Neural cell (in vitro differentiated cells): ENCODE results near the gene PIGC. TPM values are rescaled to one million over a fixed set of nuclear protein-coding genes. Genes with fewer than 3 reads are reported as not detected.

Experiments used
- H2AFZ ChIP-seq: fragments of 200-600, 300-800 bp; sonication (generic), shearing (Covaris generic); 2 replicates; pipeline ENCODE4 v1.6.0; 2014; ENCODE audit warnings: low read depth, mild to moderate bottlenecking, antibody characterized with exemption, low read length, moderate library complexity
- H3F3A ChIP-seq: fragments of 200-600 bp; shearing (Covaris generic); 2 replicates; pipeline ENCODE4 v1.6.1; 2016; ENCODE audit warnings: mild to moderate bottlenecking, moderate library complexity, mixed read lengths, antibody characterized with exemption, low read length; ENCODE audit not compliant: insufficient read depth, poor library complexity, severe bottlenecking
- H3K27ac ChIP-seq: fragments of 200-600, 300-800 bp; sonication (generic), shearing (Covaris generic); 2 replicates; pipeline ENCODE4 v1.5.1; 2014; ENCODE audit warnings: mild to moderate bottlenecking, low read length, moderate library complexity
- H3K27me3 ChIP-seq: fragments of 300-800, 200-600 bp; sonication (generic), shearing (Covaris generic); 2 replicates; pipeline ENCODE4 v1.6.0; 2014; ENCODE audit warnings: mild to moderate bottlenecking, low read depth, low read length, moderate library complexity; ENCODE audit not compliant: insufficient read depth
- H3K36me3 ChIP-seq: fragments of 300-800, 200-600 bp; sonication (generic), shearing (Covaris generic); 2 replicates; pipeline ENCODE4 v1.5.1; 2014; ENCODE audit warnings: mild to moderate bottlenecking, antibody characterized with exemption, low read length, moderate library complexity; ENCODE audit not compliant: insufficient read depth
- H3K4me2 ChIP-seq: fragments of 300-800, 200-600 bp; sonication (generic), shearing (Covaris generic); 2 replicates; pipeline ENCODE4 v1.6.0; 2014; ENCODE audit warnings: mild to moderate bottlenecking, low read length
- H3K4me3 ChIP-seq: fragments of 300-800, 200-600 bp; sonication (generic), shearing (Covaris generic); 2 replicates; pipeline ENCODE4 v1.5.1; 2014; ENCODE audit warnings: mild to moderate bottlenecking, low read length, moderate library complexity
- H3K79me2 ChIP-seq: fragments of 200-600 bp; shearing (Covaris generic); replicated peaks from 2 replicates; pipeline ENCODE4 v1.6.0; 2014; ENCODE audit warnings: mild to moderate bottlenecking, low read length, moderate library complexity; ENCODE audit not compliant: insufficient read depth
- H3K9ac ChIP-seq: fragments of 300-800, 200-600 bp; sonication (generic), shearing (Covaris generic); 2 replicates; pipeline ENCODE4 v1.6.1; 2016; ENCODE audit warnings: mild to moderate bottlenecking, low read length, mixed read lengths
- H3K9me2 ChIP-seq: fragments of 200-600 bp; shearing (Covaris generic); 2 replicates; pipeline ENCODE4 v1.6.1; 2016; ENCODE audit warnings: mild to moderate bottlenecking, low read length, mixed read lengths; ENCODE audit not compliant: insufficient read depth
- H3K9me3 ChIP-seq: fragments of 200-600, 300-800 bp; sonication (generic), shearing (Covaris generic); 2 replicates; pipeline ENCODE4 v1.6.1; 2016; ENCODE audit warnings: mild to moderate bottlenecking, mixed run types, low read length, moderate library complexity, mixed read lengths
- H4K20me1 ChIP-seq: fragments of 200-600 bp; shearing (Covaris generic); 2 replicates; pipeline ENCODE4 v1.6.1; 2016; ENCODE audit warnings: mild to moderate bottlenecking, mixed run types; ENCODE audit not compliant: insufficient read depth
- EP300 ChIP-seq: fragments of 450-650 bp; conservative IDR thresholded peaks from 2 replicates; pipeline ENCODE4 v1.6.1; 2014; ENCODE audit warnings: antibody characterized with exemption, mild to moderate bottlenecking, moderate library complexity; ENCODE audit not compliant: poor library complexity, severe bottlenecking
- EZH2 ChIP-seq: fragments of 200-600, 300-800 bp; shearing (Covaris generic), sonication (generic); IDR thresholded peaks from 2 replicates; pipeline ENCODE4 v1.6.1; 2014; ENCODE audit warnings: antibody characterized with exemption, low read length, borderline replicate concordance, mild to moderate bottlenecking; ENCODE audit not compliant: insufficient read depth, poor library complexity, severe bottlenecking
- MXI1 ChIP-seq: fragments of 450-650 bp; conservative IDR thresholded peaks from 2 replicates; pipeline ENCODE4 v1.6.1; 2014; ENCODE audit warnings: antibody characterized with exemption, mild to moderate bottlenecking; ENCODE audit not compliant: poor library complexity, severe bottlenecking
- POLR2AphosphoS5 ChIP-seq: IDR thresholded peaks from 2 replicates; pipeline ENCODE4 v1.6.1; 2012
- RAD21 ChIP-seq: fragments of 450-650 bp; conservative IDR thresholded peaks from 2 replicates; pipeline ENCODE4 v1.6.1; 2014; ENCODE audit warnings: antibody characterized with exemption, mild to moderate bottlenecking, moderate library complexity
- SMC3 ChIP-seq: fragments of 450-650 bp; conservative IDR thresholded peaks from 2 replicates; pipeline ENCODE4 v1.6.1; 2014; ENCODE audit warnings: antibody characterized with exemption, mild to moderate bottlenecking, moderate library complexity; ENCODE audit not compliant: poor library complexity
- TAF1 ChIP-seq: IDR thresholded peaks from 2 replicates; pipeline ENCODE4 v1.6.1; 2012; ENCODE audit warnings: low read depth
- polyA plus RNA-seq: library from polyadenylated mRNA; depleted of rRNA; stranded (reverse); fragments of >200 nt; gene quantifications from 2 replicates; pipeline ENCODE4 v1.2.3, GENCODE V29; 2014
- TF ChIP-seq, protein P1 (sequence below): fragments of 450-650 bp; IDR thresholded peaks from 2 replicates; pipeline ENCODE4 v1.5.1; 2014; ENCODE audit warnings: antibody characterized with exemption, mild to moderate bottlenecking, moderate library complexity; ENCODE audit not compliant: poor library complexity, severe bottlenecking
- TF ChIP-seq, protein P2 (sequence below): IDR thresholded peaks from 2 replicates; pipeline ENCODE4 v1.6.1; 2012; ENCODE audit warnings: borderline replicate concordance

Gene PIGC
- polyA plus RNA-seq, 1 donor from 2014 or later, result 69.3 TPM

DNA sequence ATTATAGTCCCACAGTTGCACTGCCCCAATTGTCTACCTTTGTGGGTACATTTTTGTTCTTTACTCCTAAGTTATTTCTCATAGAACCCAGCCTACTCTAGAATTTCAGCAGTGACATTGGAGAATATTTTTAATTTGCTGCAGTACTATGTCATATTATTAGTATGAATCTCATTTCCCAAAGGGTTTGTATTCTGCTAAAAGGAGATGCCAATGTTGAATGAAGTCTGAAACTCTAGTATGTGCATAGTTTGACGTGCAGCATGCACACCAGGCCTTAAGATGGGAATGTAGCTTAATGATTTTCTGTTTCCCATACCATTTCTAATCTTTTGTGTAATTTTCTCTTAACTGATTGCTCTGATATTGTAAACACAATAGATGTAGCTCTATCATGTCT is 33.8 kb downstream of the PIGC start:
- H3K27ac ChIP-seq, result no peak overlapping the region
- H3K9me2 ChIP-seq, result no peaks in the 10 kb centered on the region
- H2AFZ ChIP-seq, result no peak overlapping the region

DNA sequence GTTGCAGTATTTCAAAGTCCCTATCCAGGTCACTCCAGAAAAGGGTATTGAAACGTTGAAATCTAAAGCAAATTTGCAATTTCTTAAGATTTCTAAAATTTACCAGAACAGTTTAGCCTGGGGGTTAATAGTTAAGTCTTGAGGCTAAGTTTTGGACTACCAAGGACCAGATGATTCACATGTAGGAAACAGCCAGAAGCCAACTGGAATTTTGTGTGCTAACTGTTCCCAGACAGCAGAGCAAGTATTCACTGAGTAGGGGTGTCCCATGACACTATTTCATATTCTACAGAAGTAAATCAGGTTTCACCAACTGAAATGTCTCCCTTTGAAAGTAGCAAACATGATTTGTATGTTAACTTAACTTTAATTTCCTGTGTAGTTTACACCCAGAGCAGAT is 34.9 kb downstream of the PIGC start:
- no peaks in the 10 kb centered on the region for H3K9me3 ChIP-seq
- no peaks in the 10 kb centered on the region for H3F3A ChIP-seq
- no peak overlapping the region for H3K27ac ChIP-seq
- no peak overlapping the region for H3K4me3 ChIP-seq
- no peaks in the 10 kb centered on the region for H3K36me3 ChIP-seq
- no peaks in the 10 kb centered on the region for H3K27me3 ChIP-seq
- no peaks in the 10 kb centered on the region for H3K9me2 ChIP-seq
- H3K4me2 ChIP-seq, result no peak overlapping the region
- H3K9ac ChIP-seq, result no peak overlapping the region
- H3K79me2 ChIP-seq, result no peaks in the 10 kb centered on the region
- no peak for TF ChIP-seq EZH2
- TF ChIP-seq POLR2AphosphoS5, result no peak
- no peak for TF ChIP-seq MXI1
- TF ChIP-seq, protein P1, sequence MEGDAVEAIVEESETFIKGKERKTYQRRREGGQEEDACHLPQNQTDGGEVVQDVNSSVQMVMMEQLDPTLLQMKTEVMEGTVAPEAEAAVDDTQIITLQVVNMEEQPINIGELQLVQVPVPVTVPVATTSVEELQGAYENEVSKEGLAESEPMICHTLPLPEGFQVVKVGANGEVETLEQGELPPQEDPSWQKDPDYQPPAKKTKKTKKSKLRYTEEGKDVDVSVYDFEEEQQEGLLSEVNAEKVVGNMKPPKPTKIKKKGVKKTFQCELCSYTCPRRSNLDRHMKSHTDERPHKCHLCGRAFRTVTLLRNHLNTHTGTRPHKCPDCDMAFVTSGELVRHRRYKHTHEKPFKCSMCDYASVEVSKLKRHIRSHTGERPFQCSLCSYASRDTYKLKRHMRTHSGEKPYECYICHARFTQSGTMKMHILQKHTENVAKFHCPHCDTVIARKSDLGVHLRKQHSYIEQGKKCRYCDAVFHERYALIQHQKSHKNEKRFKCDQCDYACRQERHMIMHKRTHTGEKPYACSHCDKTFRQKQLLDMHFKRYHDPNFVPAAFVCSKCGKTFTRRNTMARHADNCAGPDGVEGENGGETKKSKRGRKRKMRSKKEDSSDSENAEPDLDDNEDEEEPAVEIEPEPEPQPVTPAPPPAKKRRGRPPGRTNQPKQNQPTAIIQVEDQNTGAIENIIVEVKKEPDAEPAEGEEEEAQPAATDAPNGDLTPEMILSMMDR, result no peak
- H2AFZ ChIP-seq, result no peak overlapping the region
- no peaks in the 10 kb centered on the region for H4K20me1 ChIP-seq

More for the DNA sequence above, 33.8 kb downstream of the PIGC start:
- Histone ChIP-seq H3K27me3 (no peaks in the 10 kb centered on the region), H3K4me3 (no peak overlapping the region), H3K9me3 (no peaks in the 10 kb centered on the region), H3K79me2 (no peaks in the 10 kb centered on the region), H3K9ac (no peak overlapping the region), H3K4me2 (no peak overlapping the region), H3F3A (no peaks in the 10 kb centered on the region), H4K20me1 (no peaks in the 10 kb centered on the region), H3K36me3 (no peaks in the 10 kb centered on the region)
- TF ChIP-seq EP300 (no peak), RAD21 (no peak), SMC3 (no peak), POLR2AphosphoS5 (no peak), MXI1 (no peak), EZH2 (no peak), TAF1 (no peak)
- TF ChIP-seq, protein P1, result no peak
- TF ChIP-seq, protein P2, sequence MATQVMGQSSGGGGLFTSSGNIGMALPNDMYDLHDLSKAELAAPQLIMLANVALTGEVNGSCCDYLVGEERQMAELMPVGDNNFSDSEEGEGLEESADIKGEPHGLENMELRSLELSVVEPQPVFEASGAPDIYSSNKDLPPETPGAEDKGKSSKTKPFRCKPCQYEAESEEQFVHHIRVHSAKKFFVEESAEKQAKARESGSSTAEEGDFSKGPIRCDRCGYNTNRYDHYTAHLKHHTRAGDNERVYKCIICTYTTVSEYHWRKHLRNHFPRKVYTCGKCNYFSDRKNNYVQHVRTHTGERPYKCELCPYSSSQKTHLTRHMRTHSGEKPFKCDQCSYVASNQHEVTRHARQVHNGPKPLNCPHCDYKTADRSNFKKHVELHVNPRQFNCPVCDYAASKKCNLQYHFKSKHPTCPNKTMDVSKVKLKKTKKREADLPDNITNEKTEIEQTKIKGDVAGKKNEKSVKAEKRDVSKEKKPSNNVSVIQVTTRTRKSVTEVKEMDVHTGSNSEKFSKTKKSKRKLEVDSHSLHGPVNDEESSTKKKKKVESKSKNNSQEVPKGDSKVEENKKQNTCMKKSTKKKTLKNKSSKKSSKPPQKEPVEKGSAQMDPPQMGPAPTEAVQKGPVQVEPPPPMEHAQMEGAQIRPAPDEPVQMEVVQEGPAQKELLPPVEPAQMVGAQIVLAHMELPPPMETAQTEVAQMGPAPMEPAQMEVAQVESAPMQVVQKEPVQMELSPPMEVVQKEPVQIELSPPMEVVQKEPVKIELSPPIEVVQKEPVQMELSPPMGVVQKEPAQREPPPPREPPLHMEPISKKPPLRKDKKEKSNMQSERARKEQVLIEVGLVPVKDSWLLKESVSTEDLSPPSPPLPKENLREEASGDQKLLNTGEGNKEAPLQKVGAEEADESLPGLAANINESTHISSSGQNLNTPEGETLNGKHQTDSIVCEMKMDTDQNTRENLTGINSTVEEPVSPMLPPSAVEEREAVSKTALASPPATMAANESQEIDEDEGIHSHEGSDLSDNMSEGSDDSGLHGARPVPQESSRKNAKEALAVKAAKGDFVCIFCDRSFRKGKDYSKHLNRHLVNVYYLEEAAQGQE, result no peak
